ENCODE results near the gene QRICH1.

QRICH1 gene

GRCh38 chr3:49081429-49081828, 12.4 kb downstream of the QRICH1 start:
- no peak for DNase-seq (ENCODE audit: low read depth)
- H3K4me3 ChIP-seq (ENCODE audit: control insufficient read depth, low read depth, low read length), result no peak overlapping the region
- TF ChIP-seq CTCF (IDR thresholded peaks at IDR 0.05; ENCODE audit: control insufficient read depth, insufficient read depth, low read depth, low read length, missing control alignments), result no peak

- H3K4me3 ChIP-seq (ENCODE audit: control insufficient read depth, low read depth, low read length), result no peak overlapping the region
- TF ChIP-seq CTCF (IDR thresholded peaks at IDR 0.05; ENCODE audit: control insufficient read depth, insufficient read depth, low read depth, low read length, missing control alignments), result no peak
- DNase-seq (ENCODE audit: low read depth), result no peak
These were observed 14.6 kb downstream of the QRICH1 start for GRCh38 chr3:49079270-49079669.

GRCh38 chr3:49076646-49077045, 17.2 kb downstream of the QRICH1 start:
- DNase-seq (ENCODE audit: low read depth), result no peak
- H3K4me3 ChIP-seq (ENCODE audit: control insufficient read depth, low read depth, low read length), result no peak overlapping the region
- TF ChIP-seq CTCF (IDR thresholded peaks at IDR 0.05; ENCODE audit: control insufficient read depth, insufficient read depth, low read depth, low read length, missing control alignments), result no peak

- TF ChIP-seq CTCF (IDR thresholded peaks at IDR 0.05; ENCODE audit: control insufficient read depth, insufficient read depth, low read depth, low read length, missing control alignments), result no peak
- no peak overlapping the region for H3K4me3 ChIP-seq (ENCODE audit: control insufficient read depth, low read depth, low read length)
- no peak for DNase-seq (ENCODE audit: low read depth)
These were observed 17.8 kb downstream of the QRICH1 start for GRCh38 chr3:49076116-49076515.

GRCh38 chr3:49058011-49058410, 35.9 kb downstream of the QRICH1 start:
- TF ChIP-seq CTCF (IDR thresholded peaks at IDR 0.05; ENCODE audit: control insufficient read depth, insufficient read depth, low read depth, low read length, missing control alignments), result no peak
- DNase-seq (ENCODE audit: low read depth), result no peak
- H3K4me3 ChIP-seq (ENCODE audit: control insufficient read depth, low read depth, low read length), result no peak overlapping the region

- TF ChIP-seq CTCF (IDR thresholded peaks at IDR 0.05; ENCODE audit: control insufficient read depth, insufficient read depth, low read depth, low read length, missing control alignments), result no peak
- no peak for DNase-seq (ENCODE audit: low read depth)
These were observed 36.6 kb downstream of the QRICH1 start for GRCh38 chr3:49057268-49057667.

GRCh38 chr3:49054344-49054862, 39.5 kb downstream of the QRICH1 start:
- no peak for DNase-seq (ENCODE audit: low read depth)
- no peak overlapping the region for H3K4me3 ChIP-seq (ENCODE audit: control insufficient read depth, low read depth, low read length)
- TF ChIP-seq CTCF (IDR thresholded peaks at IDR 0.05; ENCODE audit: control insufficient read depth, insufficient read depth, low read depth, low read length, missing control alignments), result no peak

More at GRCh38 chr3:49057268-49057667, 36.6 kb downstream of the QRICH1 start:
- H3K4me3 ChIP-seq (ENCODE audit: control insufficient read depth, low read depth, low read length), result no peak overlapping the region

Measured in AG09309 (cell line).